HEK293 (cell line): ENCODE measurements around the gene EHD1.

Experiments
- ATF2 ChIP-seq: fragments of 450-650 bp; formaldehyde crosslinking; IDR thresholded peaks from 2 replicates; pipeline ENCODE4 v1.5.1; 2016; ENCODE audit warnings: missing biosample characterization, missing genetic modification characterization, low read depth
- CTCF ChIP-seq: fragments of 450-650 bp; formaldehyde crosslinking; IDR thresholded peaks from 2 replicates; pipeline ENCODE4 v1.5.1; 2016; ENCODE audit warnings: missing biosample characterization, missing genetic modification characterization
- GFI1B ChIP-seq: fragments of 450-650 bp; formaldehyde crosslinking; IDR thresholded peaks from 2 replicates; pipeline ENCODE4 v1.5.1; 2016; ENCODE audit warnings: missing biosample characterization, missing genetic modification characterization
- PBX3 ChIP-seq: sonication (generic); formaldehyde crosslinking; IDR thresholded peaks from 2 replicates; pipeline ENCODE4 v1.8.1; 2022; ENCODE audit warnings: mild to moderate bottlenecking, moderate library complexity, missing genetic modification reagents
- REST ChIP-seq: fragments of 450-650 bp; formaldehyde crosslinking; IDR thresholded peaks from 2 replicates; pipeline ENCODE4 v1.5.1; 2016; ENCODE audit warnings: missing biosample characterization, missing genetic modification characterization
- SETDB1 ChIP-seq: IDR thresholded peaks from one replicate; pipeline ENCODE4 v1.6.1; 2017; ENCODE audit warnings: mild to moderate bottlenecking, low read length, moderate library complexity, mixed read lengths; ENCODE audit not compliant: insufficient read length
- YY1 ChIP-seq: fragments of 450-650 bp; formaldehyde crosslinking; IDR thresholded peaks from 2 replicates; pipeline ENCODE4 v1.5.1; 2018; ENCODE audit warnings: missing biosample characterization, missing genetic modification characterization
- ZNF274 ChIP-seq, 2 experiments: fragments of 200-500 bp in 1 of 2; fragments of 450-650 bp in 1 of 2; sonication (Bioruptor generic) in 1 of 2; formaldehyde crosslinking in 1 of 2; IDR thresholded peaks; 2 replicates each; pipeline versions ENCODE4 v1.5.1 to v1.6.1; 2014 to 2016; ENCODE audit warnings: borderline replicate concordance in 1 of 2, inconsistent platforms in 1 of 2, low read length in 1 of 2, missing biosample characterization in 1 of 2, missing genetic modification characterization in 1 of 2
- ZNF302 ChIP-seq: fragments of 450-650 bp; formaldehyde crosslinking; IDR thresholded peaks from 2 replicates; pipeline ENCODE4 v1.5.1; 2016; ENCODE audit warnings: missing biosample characterization, missing genetic modification characterization, low read depth
- ZNF416 ChIP-seq: fragments of 450-650 bp; formaldehyde crosslinking; IDR thresholded peaks from 2 replicates; pipeline ENCODE4 v1.5.1; 2016; ENCODE audit warnings: missing biosample characterization, missing genetic modification characterization
- ZNF433 ChIP-seq: fragments of 450-650 bp; formaldehyde crosslinking; IDR thresholded peaks from 2 replicates; pipeline ENCODE4 v1.5.1; 2016; ENCODE audit warnings: missing biosample characterization, missing genetic modification characterization, low read depth
- ZNF704 ChIP-seq: fragments of 450-650 bp; formaldehyde crosslinking; IDR thresholded peaks from 2 replicates; pipeline ENCODE4 v1.5.1; 2016; ENCODE audit warnings: missing biosample characterization, missing genetic modification characterization
- ZSCAN30 ChIP-seq: fragments of 450-650 bp; IDR thresholded peaks from 2 replicates; pipeline ENCODE4 v1.5.1; 2018; ENCODE audit warnings: missing biosample characterization, mild to moderate bottlenecking, missing genetic modification characterization, moderate library complexity

- TF ChIP-seq SETDB1, result no peak
- TF ChIP-seq CTCF (tag by site-specific recombination), result no peak
- no peak for TF ChIP-seq PBX3 (CRISPR knock-in tag)
- TF ChIP-seq ZNF416 (tag by site-specific recombination), result no peak
- TF ChIP-seq REST, result no peak
- no peak for TF ChIP-seq ZNF274 (IDR thresholded peaks at IDR 0.05; ENCODE audit: low read length)
- no peak for TF ChIP-seq ZNF274 (tag by site-specific recombination; IDR thresholded peaks at IDR 0.05; ENCODE audit: borderline replicate concordance)
- TF ChIP-seq ATF2 (tag by site-specific recombination), result no peak
- no peak for TF ChIP-seq ZNF302 (tag by site-specific recombination)
- no peak for TF ChIP-seq ZSCAN30
- TF ChIP-seq ZNF433 (tag by site-specific recombination), result no peak
- TF ChIP-seq ZNF704 (tag by site-specific recombination), result no peak
- TF ChIP-seq YY1 (tag by site-specific recombination), result no peak
- no peak for TF ChIP-seq GFI1B (tag by site-specific recombination)
Observed at GRCh38 chr11:64864135-64864472, 14.3 kb downstream of the EHD1 start.
